Measurements from ENCODE around the gene HPSE2.

HPSE2 gene

DNA sequence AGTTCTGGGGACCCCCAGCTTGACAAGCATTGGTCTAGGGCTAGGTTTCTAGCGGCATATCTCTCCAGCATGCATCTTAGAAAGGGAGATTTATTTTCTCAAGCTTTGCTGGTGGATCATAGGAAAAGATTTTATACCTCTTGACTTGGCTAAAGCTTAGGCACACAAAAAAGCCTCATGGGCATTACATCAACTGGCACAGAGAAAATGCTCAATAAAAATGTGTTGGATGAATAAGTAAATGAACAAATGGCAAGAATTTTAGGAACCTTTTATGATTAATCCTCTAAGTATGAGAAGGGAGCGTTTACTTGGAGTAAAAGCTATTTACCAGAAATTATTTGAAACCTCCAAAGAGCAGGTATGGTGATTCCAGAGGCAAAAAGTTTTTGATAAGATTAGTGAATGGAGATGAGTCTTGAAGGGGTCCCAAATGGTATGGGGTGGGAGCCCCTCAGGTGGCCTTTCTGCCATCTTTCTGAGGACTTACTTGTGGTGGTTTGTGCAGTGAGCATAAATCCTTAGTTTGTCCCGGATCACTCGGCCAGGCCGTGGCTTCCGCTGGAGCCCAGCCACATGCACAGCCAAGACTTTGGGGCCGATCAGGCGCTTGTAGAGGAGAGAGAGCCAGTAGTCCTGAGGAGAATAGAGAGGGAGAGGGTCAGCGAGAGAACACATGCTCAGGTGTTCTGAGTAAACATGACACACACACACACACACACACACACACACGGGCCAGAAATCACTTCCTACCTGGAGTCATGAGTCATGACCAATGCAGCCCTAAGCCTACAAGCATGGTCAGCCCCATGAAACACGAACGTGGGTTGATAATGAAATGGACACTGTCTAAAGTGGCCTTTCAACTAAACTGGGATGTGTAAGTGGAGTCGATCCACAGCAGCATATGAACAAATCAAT is 745.8 kb downstream of the HPSE2 start:
- DNase-seq (ENCODE audit: low spot score) = no peak

DNA sequence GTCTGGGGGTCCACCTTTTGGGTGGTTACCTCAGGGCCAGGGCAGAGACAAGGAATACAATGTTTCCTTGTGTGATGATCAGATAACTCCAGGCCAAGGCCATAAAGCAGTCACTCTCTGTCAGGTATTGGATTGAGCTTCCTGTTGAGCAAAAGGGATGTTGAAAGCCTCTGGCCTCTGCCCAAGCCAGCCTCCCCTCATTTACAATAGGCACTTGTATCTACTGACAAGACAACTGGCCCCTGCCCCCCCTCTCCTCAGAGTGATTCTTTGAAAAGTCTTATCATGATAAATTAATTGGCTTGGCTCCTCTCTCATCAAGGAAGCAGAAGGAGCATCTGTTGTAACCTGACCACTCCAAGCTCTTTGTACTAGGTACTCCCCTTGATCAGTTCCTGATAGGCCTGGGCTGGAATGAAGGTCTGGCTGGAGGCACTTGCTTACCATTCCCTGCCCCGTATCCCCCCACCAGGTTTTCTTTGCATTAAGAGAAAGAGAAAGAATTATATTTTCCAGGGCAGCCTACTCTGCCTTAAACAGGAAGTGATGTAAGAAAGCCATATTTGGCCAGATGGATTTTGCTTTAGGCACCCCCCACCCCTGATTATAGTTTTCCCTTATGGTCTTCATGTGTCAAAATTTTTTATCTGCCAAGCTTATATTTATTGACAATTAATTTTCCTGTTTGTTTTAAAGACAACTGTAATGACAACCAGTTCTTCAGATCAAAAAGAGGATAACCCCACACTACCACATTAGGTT is 746.8 kb downstream of the HPSE2 start:
- DNase-seq (ENCODE audit: low spot score) = no peak

DNA sequence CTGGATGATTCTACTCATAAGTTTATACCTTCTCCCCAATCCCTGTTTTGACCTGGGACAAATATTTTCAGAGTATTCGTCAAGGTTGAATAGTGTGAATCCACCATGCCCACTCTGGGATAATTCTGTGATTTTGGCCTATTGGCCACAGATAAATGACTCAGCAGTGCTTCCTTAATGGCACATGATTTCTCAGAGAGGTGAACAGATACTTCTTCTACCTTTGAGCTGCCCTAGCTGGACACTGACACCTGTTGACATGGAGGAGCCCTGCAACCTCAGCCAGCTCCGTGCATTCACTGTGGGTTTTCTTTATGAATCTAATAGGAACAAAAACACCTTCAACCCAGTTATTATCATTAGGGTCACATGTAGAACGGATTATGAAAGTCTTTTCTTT is 748.0 kb downstream of the HPSE2 start:
- DNase-seq (ENCODE audit: low spot score) = peak; percentile 58

DNA sequence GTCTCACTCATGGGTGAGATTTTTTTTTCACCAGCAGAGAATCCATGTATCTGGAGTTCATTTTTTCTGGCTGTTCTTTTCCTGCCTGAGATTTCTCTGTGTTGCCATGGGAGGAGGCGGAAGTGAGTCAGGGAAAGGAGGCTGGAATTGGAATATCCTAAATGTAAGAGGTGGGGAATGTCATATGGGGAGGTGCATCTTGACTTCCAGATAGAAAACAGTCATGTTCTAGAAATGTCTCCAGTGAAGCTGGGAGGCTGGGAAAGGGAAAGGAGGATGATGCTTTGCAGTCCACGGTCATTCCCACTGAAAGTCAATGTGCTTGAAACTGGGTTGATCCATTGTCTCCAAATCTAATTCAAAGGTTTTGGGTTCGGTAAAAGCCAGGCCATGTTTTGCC is 749.2 kb downstream of the HPSE2 start:
- DNase-seq (ENCODE audit: low spot score) = no peak

DNA sequence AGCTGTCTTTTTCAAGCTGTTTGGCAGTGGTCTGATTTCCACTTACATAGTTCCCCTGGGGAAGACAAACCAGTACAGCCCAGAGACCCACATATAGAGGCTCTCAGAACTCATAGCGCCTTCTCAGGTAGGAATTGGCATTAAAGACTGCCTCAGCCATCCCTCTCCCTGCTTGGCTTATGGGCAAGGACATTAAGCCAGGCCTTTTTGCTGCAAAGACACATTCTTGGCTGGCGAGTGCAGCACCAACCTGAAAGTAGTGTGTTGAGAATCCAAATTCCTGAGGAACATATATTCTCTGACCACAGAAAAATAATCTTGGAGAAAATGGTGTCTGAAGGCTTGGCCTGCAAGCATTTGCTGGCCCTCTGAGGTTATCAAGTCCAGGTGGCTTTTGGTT is 749.7 kb downstream of the HPSE2 start:
- no peak for DNase-seq (ENCODE audit: low spot score)

DNA sequence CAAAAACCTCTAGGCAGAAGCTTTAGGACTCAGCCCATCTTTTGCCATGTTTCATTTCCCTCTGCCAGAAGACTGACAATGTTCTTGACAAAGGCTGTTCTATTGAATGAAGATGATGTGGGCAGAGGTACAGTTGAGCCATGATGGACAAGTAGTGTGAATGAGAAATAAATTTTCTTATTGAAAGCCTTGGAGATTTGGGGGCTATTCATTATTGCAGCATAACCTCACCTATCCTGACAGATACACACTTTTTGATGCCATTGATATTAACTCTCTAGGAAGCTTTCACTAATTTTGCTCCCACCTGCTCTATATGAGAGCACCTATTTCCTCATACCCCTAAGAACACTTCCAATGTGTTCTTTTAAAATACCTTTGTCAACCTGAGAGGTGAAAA is 752.0 kb downstream of the HPSE2 start:
- DNase-seq (ENCODE audit: low spot score) = no peak

DNA sequence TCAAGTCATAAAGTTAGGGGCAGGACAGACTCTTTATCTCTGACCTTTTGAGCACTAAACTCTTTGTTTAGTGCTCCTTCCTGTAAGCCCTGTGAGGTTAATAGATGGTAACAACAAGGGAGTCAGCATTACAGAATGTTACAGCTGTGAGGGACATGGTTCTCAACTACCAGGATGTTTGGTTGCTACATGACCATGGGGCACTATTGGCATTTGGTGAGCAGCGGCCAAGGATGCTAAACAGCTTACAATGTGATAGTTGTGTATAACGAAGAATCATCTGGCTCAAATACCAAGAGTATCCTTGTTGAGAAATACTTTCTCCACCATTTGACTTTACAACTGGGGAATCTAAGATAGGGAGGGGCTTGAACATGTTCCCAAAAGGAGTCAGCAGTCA is 753.6 kb downstream of the HPSE2 start:
- DNase-seq (ENCODE audit: low spot score) = no peak

DNA sequence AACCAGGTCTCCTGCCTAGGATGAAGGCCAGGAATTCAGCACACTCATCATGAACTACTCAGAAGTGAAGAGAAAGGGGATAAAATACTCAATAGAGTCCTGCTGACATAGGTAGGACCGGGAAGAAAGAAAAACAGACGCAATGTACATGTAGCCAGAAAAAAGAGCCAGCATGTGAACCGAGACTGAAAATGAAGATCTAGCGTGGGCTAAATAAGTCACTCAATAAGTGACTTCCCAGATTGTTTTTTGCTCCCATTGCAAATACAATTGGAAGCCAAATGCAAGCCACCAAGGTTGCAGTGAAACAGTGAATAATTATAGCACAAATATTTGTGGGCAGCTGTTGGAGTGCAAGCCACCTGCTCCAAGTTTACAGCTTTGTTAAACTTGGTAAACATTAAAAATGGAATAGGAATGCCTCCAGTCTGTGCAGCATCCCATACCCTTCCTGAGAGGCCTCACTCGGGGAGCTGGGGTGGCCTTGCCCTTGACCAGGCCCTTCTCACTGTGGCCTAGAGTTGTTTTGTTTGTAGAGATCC is 754.2 kb downstream of the HPSE2 start:
- no peak for DNase-seq (ENCODE audit: low spot score)

DNA sequence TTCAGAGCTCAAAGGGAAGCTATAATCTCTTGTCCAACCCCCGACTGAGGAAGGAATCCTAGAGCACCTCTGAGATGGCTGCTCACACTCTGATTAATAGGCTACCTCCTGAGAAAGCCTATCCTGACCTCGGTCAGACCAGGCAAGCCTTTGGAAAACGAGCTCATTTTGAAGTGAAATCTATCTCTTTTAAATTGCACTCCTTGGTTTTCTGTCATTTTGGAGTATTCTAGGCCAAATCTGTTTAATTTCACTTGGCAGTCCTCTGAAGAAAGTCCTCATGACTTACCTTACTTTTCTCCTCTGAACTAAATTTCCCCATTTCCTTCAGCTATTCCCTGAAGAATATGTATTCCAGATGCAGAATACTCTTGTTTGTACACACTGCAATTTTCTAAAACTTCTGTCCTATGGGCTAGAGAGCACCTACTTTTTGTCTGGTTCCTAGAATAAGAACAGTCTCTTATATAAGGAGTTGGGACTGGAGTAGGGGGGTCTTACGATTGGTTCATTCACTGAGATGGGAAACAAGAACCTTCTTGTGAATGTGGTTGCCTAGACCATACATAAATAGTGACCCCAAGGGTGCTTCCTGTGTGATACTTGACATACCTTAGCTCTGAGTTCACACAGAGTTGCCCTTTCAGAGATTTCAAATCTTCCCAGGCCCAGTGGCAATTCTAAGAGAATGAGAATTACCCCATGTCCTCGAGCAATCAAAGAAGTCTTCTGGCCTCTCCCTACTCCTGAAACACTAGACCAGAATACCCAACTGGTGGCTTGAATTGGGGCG is 757.0 kb downstream of the HPSE2 start:
- no peak for DNase-seq (ENCODE audit: low spot score)

DNA sequence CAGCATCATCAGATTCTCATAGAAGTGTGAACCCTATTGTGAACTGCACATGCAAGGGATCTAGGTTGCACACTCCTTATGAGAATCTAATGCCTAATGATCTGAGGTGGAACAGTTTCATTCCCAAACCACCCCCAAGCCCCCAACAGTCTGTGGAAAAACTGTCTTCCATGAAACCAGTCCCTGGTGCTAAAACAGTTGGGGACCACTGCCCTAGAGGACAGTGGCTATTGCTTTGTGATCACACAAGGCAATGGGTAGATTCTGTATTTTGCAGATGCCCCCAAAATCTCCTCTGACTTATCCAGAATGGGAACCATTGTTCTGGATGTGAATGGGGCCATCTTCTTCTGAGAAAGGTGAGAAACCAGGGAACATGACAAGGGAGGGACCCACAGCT is 757.8 kb downstream of the HPSE2 start:
- no peak for DNase-seq (ENCODE audit: low spot score)

DNA sequence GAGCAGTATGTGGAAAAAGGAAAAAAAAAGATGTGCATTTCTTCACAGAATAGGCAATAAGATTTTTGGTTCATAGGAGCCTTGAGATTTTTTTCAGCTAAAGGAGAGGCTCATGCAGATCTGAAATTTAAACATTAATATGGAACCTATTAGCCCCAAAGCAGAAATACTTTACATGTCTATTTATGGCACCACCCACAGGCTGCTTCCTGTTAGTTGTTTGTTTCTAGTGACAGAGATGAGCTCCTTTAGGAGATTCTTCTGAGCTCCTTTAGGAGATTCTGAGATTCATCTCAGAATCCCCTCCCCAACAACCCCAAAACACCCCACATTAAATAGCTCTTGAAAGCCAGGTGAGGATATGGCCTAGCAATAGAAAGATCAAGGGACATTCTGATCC is 761.0 kb downstream of the HPSE2 start:
- DNase-seq (ENCODE audit: low spot score) = no peak

DNA sequence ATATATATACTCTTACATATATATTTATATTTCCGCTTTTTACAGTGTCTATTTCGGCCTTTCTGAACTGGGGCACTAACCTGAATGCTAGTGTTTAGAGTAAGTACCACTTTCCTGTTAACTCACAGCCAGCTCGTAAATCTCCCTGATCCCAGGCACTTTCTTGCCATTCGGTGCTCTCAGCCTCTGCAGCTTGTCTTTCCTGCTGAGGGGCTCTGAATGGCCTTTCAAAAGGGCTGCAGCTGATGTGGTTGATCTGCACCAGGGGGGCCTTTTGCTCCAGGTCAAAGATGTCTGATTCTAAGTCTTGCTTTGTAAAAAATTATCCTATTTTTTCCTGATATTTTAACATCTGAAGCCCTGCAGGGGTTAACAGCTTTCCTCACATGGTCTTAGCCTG is 763.5 kb downstream of the HPSE2 start:
- DNase-seq (ENCODE audit: low spot score) = no peak

DNA sequence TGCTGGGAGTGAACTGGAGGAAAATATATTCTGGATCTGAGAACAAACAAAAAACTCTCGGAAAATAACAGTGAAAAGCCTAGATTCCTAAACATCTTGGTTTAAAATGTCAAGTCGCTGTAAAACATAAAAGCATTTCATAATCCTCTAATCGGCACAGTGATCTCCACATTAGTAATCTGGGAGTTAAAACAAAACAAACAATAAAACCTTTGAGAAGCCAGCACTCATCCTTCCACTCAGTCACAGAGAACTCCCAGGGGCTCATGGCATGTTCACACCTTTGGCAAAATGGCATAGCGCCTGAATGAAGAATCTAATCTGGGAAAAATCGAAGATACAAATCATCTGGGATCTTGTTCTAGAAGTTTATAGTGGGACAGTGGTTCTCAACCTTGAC is 764.8 kb downstream of the HPSE2 start:
- no peak for DNase-seq (ENCODE audit: low spot score)

DNA sequence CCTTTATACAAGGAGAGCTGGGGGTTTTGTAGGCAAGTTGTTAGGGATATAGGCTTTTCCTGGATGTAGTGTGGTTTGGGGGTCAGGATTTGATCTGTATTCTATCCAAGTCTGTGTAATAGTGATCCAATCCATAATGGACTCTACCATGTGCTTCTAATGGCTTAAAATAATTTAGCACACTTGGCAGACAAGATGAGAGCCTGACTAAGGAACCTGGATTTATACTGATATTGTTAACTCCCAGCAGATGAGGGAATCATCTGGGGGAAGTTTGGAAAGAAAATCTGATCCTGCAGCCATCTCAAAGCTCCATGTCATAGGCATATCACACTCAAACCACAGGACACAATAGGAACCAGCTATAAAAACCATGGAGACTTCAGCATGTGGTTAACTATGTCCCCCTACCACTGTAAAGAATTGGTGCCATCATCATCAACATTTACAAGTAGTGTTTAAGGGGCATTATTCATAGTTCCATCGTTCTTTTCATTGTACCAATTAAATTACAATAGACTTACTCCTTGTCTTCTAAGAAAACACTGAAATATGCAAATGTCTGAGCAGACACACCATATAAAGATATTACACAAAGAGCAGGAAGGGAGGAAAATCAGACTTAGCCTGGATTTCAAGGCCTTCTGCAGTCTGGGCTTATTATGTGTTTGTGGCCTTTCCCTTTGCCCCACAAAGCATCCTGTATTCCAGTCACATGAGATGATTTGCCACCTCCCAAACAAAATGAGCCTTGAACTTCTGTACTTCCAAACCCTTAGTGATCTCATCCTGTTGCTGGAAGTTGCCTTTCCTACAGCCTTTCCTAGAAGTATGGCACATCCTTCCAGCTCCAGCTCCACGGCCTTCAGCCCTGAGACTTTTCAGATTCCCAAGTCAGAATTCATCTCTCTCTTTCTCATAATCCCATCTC is 766.4 kb downstream of the HPSE2 start:
- DNase-seq (ENCODE audit: low spot score) = no peak

DNA sequence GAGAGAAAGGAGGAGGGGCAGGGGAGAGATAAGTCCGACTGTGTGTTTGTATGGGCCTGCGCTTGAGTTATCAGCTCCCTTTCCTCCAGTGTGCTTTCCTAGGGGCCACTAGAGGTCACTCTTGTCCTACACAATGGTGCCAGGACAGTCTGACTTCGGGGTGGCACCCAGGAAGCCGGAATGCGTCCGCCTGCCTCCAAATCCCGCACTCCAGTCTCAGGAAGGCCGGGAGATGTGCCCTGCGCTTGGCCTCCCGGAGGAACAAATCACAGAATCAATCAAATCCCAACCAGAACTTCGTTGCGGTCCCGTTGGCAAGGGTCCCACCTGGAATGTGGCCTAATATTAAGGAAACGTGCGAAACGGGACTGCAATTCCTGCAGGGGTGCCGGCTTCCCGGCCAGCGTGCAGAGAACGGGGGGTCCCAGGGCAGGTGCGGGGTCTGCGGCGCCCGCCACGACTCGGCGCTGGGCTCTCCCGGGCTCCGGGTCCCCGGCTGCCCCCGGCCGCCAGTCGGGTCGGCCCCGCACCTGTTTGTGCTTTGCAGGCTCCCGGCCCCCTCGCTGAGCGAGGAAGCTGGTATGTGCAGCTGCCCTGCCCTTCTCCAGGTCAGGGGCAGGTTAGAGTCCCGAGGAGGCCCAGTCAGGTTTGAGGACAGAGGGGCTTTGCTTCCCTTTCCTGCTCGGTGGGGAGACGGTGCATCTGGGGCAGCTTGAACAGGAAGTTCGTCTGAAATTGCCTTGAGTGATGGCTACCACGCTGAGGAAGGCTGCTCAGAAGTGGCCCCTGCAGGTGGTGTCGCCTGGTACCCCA is 767.9 kb downstream of the HPSE2 start:
- DNase-seq (ENCODE audit: low spot score) = peak; percentile 94

DNA sequence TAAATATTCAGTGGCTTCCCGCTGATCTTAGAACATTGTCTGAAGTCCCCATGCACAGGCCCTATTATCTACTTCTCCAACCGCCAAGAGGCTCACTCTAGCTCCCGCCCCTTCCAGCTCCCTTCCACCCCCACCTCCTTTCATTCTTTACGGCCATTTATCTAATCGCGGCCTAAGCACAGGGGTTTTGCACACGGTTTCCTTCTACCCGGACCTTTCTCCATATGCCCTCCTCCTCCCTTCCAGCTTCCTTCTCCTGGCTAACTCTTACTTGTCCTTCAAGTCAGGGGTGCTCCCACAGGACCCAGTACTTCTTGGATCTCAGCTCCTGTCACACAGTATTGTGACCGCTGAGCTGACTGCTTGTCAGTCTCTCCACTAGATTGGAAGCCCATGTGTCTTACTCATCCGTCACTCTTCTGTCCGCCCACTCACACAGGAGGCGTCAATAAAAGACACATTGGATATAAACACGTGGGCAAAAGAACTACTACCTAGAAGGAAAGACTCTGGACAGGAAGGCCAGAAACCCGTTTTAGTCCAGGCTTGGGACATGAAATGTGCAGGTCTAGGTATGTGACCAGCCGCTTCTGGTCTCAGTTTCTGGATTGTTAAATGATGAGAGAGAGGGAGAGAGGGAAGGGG is 768.7 kb downstream of the HPSE2 start:
- no peak for DNase-seq (ENCODE audit: low spot score)

DNA sequence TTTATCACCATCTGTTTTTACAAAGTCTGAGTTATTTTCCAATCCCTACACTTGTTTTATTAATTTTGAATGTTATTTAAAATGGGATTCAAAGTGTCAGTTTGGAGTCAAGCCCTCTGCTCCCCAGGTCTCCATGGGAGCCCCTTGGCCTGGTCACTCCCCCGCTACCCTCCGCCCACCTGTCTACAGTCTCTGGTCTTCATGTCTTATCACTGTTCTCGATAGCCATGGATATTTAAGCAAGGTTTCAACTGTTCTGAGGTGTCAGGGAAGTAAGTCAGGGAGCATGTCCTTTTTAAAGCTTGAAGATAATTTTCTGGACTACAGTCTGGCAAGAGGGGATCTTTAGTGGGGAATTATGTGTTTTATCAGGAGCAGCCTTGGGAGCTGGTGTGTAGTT is 769.8 kb downstream of the HPSE2 start:
- DNase-seq (ENCODE audit: low spot score) = peak; percentile 25

DNA sequence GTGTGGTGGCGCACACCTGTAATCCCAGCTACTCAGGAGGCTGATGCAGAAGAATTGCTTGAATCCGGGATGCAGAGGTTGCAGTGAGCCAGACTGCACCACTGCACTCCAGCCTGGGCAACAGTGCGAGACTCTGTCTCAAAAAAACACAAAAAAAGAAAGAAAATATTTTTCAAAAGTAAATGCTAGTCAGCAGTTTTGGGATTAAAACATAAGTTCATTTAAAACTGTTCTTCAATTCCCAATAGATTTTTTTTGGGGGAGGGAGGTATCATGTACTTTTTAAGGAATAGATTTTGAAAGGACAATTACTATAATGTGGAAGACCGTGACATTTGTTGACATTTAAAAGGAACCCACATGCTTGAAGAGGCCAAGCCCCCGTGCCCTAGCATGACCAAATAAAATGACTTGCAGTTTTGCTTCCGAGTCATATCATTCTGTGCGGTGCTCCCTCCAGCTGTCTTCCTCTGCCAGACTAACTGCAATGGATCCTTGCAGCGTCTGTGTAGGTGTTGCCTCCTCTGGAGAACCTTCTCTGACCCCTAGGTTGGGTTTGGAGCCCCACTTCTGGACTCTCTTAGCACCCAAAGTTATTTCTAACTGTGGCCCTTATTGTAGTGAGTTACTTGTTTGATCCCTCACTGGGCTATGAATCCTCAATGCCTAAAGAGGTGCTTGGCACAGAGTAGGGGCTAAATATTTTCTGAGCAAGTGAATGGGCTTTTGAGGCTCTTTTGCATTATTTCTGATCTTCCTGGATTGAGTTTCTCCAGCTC is 771.5 kb downstream of the HPSE2 start:
- peak; percentile 92 for DNase-seq (ENCODE audit: low spot score)

DNA sequence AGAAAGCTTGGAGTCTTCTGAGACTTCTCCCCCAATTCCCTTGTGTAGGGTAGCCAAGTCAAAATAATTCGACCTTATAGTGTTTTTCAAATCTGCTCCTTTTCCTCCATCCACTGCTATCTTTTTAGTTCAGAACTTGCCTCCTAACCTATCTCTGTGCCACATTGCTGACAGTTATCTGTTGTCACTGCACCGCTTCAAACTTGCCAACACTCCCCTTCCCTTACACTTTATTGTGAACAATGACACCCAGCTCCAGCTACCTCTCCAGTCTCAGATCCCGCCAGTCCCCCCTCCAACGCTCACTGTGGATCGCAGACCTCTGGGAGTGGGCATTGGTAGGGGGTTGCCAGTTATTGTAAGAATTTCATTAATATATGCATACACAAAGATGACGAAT is 772.6 kb downstream of the HPSE2 start:
- DNase-seq (ENCODE audit: low spot score) = peak; percentile 86
